Neural cell (in vitro differentiated cells): ENCODE data around the gene ABCA4. TPM values are rescaled to one million over a fixed set of nuclear protein-coding genes. Genes with fewer than 3 reads are reported as not detected.

Experiments used
- H2AFZ ChIP-seq: fragments of 200-600, 300-800 bp; sonication (generic), shearing (Covaris generic); 2 replicates; pipeline ENCODE4 v1.6.0; 2014; ENCODE audit warnings: low read depth, mild to moderate bottlenecking, antibody characterized with exemption, low read length, moderate library complexity
- H3F3A ChIP-seq: fragments of 200-600 bp; shearing (Covaris generic); 2 replicates; pipeline ENCODE4 v1.6.1; 2016; ENCODE audit warnings: mild to moderate bottlenecking, moderate library complexity, mixed read lengths, antibody characterized with exemption, low read length; ENCODE audit not compliant: insufficient read depth, poor library complexity, severe bottlenecking
- H3K27ac ChIP-seq: fragments of 200-600, 300-800 bp; sonication (generic), shearing (Covaris generic); 2 replicates; pipeline ENCODE4 v1.5.1; 2014; ENCODE audit warnings: mild to moderate bottlenecking, low read length, moderate library complexity
- H3K27me3 ChIP-seq: fragments of 300-800, 200-600 bp; sonication (generic), shearing (Covaris generic); 2 replicates; pipeline ENCODE4 v1.6.0; 2014; ENCODE audit warnings: mild to moderate bottlenecking, low read depth, low read length, moderate library complexity; ENCODE audit not compliant: insufficient read depth
- H3K36me3 ChIP-seq: fragments of 300-800, 200-600 bp; sonication (generic), shearing (Covaris generic); 2 replicates; pipeline ENCODE4 v1.5.1; 2014; ENCODE audit warnings: mild to moderate bottlenecking, antibody characterized with exemption, low read length, moderate library complexity; ENCODE audit not compliant: insufficient read depth
- H3K4me2 ChIP-seq: fragments of 300-800, 200-600 bp; sonication (generic), shearing (Covaris generic); 2 replicates; pipeline ENCODE4 v1.6.0; 2014; ENCODE audit warnings: mild to moderate bottlenecking, low read length
- H3K4me3 ChIP-seq: fragments of 300-800, 200-600 bp; sonication (generic), shearing (Covaris generic); 2 replicates; pipeline ENCODE4 v1.5.1; 2014; ENCODE audit warnings: mild to moderate bottlenecking, low read length, moderate library complexity
- H3K79me2 ChIP-seq: fragments of 200-600 bp; shearing (Covaris generic); replicated peaks from 2 replicates; pipeline ENCODE4 v1.6.0; 2014; ENCODE audit warnings: mild to moderate bottlenecking, low read length, moderate library complexity; ENCODE audit not compliant: insufficient read depth
- H3K9ac ChIP-seq: fragments of 300-800, 200-600 bp; sonication (generic), shearing (Covaris generic); 2 replicates; pipeline ENCODE4 v1.6.1; 2016; ENCODE audit warnings: mild to moderate bottlenecking, low read length, mixed read lengths
- H3K9me2 ChIP-seq: fragments of 200-600 bp; shearing (Covaris generic); 2 replicates; pipeline ENCODE4 v1.6.1; 2016; ENCODE audit warnings: mild to moderate bottlenecking, low read length, mixed read lengths; ENCODE audit not compliant: insufficient read depth
- H3K9me3 ChIP-seq: fragments of 200-600, 300-800 bp; sonication (generic), shearing (Covaris generic); 2 replicates; pipeline ENCODE4 v1.6.1; 2016; ENCODE audit warnings: mild to moderate bottlenecking, mixed run types, low read length, moderate library complexity, mixed read lengths
- H4K20me1 ChIP-seq: fragments of 200-600 bp; shearing (Covaris generic); 2 replicates; pipeline ENCODE4 v1.6.1; 2016; ENCODE audit warnings: mild to moderate bottlenecking, mixed run types; ENCODE audit not compliant: insufficient read depth
- EP300 ChIP-seq: fragments of 450-650 bp; conservative IDR thresholded peaks from 2 replicates; pipeline ENCODE4 v1.6.1; 2014; ENCODE audit warnings: antibody characterized with exemption, mild to moderate bottlenecking, moderate library complexity; ENCODE audit not compliant: poor library complexity, severe bottlenecking
- EZH2 ChIP-seq: fragments of 200-600, 300-800 bp; shearing (Covaris generic), sonication (generic); IDR thresholded peaks from 2 replicates; pipeline ENCODE4 v1.6.1; 2014; ENCODE audit warnings: antibody characterized with exemption, low read length, borderline replicate concordance, mild to moderate bottlenecking; ENCODE audit not compliant: insufficient read depth, poor library complexity, severe bottlenecking
- MXI1 ChIP-seq: fragments of 450-650 bp; conservative IDR thresholded peaks from 2 replicates; pipeline ENCODE4 v1.6.1; 2014; ENCODE audit warnings: antibody characterized with exemption, mild to moderate bottlenecking; ENCODE audit not compliant: poor library complexity, severe bottlenecking
- POLR2AphosphoS5 ChIP-seq: IDR thresholded peaks from 2 replicates; pipeline ENCODE4 v1.6.1; 2012
- RAD21 ChIP-seq: fragments of 450-650 bp; conservative IDR thresholded peaks from 2 replicates; pipeline ENCODE4 v1.6.1; 2014; ENCODE audit warnings: antibody characterized with exemption, mild to moderate bottlenecking, moderate library complexity
- REST ChIP-seq: IDR thresholded peaks from 2 replicates; pipeline ENCODE4 v1.6.1; 2012; ENCODE audit warnings: borderline replicate concordance
- SMC3 ChIP-seq: fragments of 450-650 bp; conservative IDR thresholded peaks from 2 replicates; pipeline ENCODE4 v1.6.1; 2014; ENCODE audit warnings: antibody characterized with exemption, mild to moderate bottlenecking, moderate library complexity; ENCODE audit not compliant: poor library complexity
- TAF1 ChIP-seq: IDR thresholded peaks from 2 replicates; pipeline ENCODE4 v1.6.1; 2012; ENCODE audit warnings: low read depth
- polyA plus RNA-seq: library from polyadenylated mRNA; depleted of rRNA; stranded (reverse); fragments of >200 nt; gene quantifications from 2 replicates; pipeline ENCODE4 v1.2.3, GENCODE V29; 2014
- TF ChIP-seq, protein P1 (sequence below): fragments of 450-650 bp; IDR thresholded peaks from 2 replicates; pipeline ENCODE4 v1.5.1; 2014; ENCODE audit warnings: antibody characterized with exemption, mild to moderate bottlenecking, moderate library complexity; ENCODE audit not compliant: poor library complexity, severe bottlenecking

Gene ABCA4
- polyA plus RNA-seq, 1 donor from 2014 or later, result not detected

DNA sequence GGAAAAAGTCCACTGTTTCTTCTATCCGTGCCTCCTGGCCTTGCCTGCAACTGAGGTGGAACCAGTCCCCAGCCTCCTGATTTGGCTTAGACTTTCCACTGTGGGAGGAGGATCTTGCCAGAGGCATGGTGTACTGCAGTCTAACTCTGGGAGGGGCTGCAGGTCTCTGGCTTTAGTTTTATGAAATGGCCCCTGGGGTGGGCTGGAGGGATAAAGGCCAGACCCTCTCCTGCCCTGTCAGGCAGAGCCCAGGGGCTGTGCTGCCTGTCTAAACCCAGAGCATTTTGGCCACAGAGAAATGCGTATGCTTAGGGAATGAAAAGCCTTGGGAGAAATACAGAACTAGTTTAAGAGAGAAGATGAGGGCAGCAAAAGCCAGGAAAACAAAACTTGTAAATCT lies 73.0 kb downstream of the ABCA4 start (continued):
- TF ChIP-seq RAD21, result no peak
- TF ChIP-seq EP300, result no peak

DNA sequence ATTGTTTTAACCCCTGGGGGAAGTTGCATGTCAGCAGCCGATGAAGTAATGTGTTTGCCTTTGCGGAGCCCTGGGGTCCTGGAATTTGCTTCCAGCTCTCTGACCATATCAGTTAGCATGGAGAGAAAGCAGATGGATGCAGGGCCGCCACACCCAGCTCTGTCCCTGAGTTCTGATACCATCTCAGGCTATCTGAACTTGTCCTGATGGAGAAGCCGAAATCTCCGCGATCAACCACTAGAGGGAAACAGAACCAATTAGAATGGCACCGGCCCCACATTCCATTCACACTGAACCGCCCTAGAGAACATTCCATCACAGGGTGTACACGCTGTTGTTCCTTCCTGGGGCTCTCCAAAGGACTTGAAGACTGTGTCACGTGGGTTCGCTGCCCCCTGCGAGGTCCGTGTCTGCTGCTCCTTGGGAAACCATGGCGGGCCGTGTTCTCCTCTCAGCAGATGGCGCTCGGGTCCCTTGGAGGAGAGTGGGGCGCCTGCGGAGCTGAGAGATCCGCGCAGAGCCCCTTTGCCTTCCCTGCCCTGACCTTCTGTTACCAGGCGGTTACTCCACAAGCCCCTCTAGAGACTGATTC lies 75.4 kb downstream of the ABCA4 start:
- H3K27ac ChIP-seq, result no peak overlapping the region
- H3K79me2 ChIP-seq, result no peaks in the 10 kb centered on the region
- no peaks in the 10 kb centered on the region for H3K9me2 ChIP-seq
- H4K20me1 ChIP-seq, result no peaks in the 10 kb centered on the region
- H3K9me3 ChIP-seq, result no peaks in the 10 kb centered on the region
- TF ChIP-seq EZH2 (no peak), RAD21 (peak; percentile 72), REST (no peak), POLR2AphosphoS5 (no peak), SMC3 (peak; percentile 83), TAF1 (no peak), EP300 (no peak), MXI1 (no peak)
- TF ChIP-seq, protein P1, sequence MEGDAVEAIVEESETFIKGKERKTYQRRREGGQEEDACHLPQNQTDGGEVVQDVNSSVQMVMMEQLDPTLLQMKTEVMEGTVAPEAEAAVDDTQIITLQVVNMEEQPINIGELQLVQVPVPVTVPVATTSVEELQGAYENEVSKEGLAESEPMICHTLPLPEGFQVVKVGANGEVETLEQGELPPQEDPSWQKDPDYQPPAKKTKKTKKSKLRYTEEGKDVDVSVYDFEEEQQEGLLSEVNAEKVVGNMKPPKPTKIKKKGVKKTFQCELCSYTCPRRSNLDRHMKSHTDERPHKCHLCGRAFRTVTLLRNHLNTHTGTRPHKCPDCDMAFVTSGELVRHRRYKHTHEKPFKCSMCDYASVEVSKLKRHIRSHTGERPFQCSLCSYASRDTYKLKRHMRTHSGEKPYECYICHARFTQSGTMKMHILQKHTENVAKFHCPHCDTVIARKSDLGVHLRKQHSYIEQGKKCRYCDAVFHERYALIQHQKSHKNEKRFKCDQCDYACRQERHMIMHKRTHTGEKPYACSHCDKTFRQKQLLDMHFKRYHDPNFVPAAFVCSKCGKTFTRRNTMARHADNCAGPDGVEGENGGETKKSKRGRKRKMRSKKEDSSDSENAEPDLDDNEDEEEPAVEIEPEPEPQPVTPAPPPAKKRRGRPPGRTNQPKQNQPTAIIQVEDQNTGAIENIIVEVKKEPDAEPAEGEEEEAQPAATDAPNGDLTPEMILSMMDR, result peak; percentile 77
- H3F3A ChIP-seq, result no peaks in the 10 kb centered on the region
- H3K4me2 ChIP-seq, result no peak overlapping the region
- no peaks in the 10 kb centered on the region for H3K36me3 ChIP-seq
- H3K4me3 ChIP-seq, result no peak overlapping the region
- H3K27me3 ChIP-seq, result no peaks in the 10 kb centered on the region
- H3K9ac ChIP-seq, result no peak overlapping the region
- H2AFZ ChIP-seq, result no peak overlapping the region

GRCh38 chr1:94044891-94045290 lies 76.1 kb downstream of the ABCA4 start:
- no peak overlapping the region for H3K27ac ChIP-seq
- H3K4me2 ChIP-seq, result no peak overlapping the region
- TF ChIP-seq, protein P1, result no peak
- TF ChIP-seq POLR2AphosphoS5 (no peak), MXI1 (no peak), SMC3 (no peak), RAD21 (no peak), EZH2 (no peak), REST (no peak), EP300 (no peak), TAF1 (no peak)
- H3K9me3 ChIP-seq, result no peaks in the 10 kb centered on the region
- no peak overlapping the region for H3K9ac ChIP-seq
- H3K4me3 ChIP-seq, result no peak overlapping the region
- no peaks in the 10 kb centered on the region for H3F3A ChIP-seq
- no peaks in the 10 kb centered on the region for H3K36me3 ChIP-seq
- no peaks in the 10 kb centered on the region for H3K27me3 ChIP-seq
- H3K79me2 ChIP-seq, result no peaks in the 10 kb centered on the region
- H3K9me2 ChIP-seq, result no peaks in the 10 kb centered on the region
- H4K20me1 ChIP-seq, result no peaks in the 10 kb centered on the region
- H2AFZ ChIP-seq, result no peak overlapping the region
